Stimulated activated CD4-positive, alpha-beta T cell treated with anti-CD3 and anti-CD28 coated beads, Interleukin-2, amount 100 ng/mL, for 24 hours (primary cell): ENCODE results near the gene FOXA2.

Source experiments
- DNase-seq, 2 donors: peaks; one replicate each; pipeline ENCODE4 v3.0.0-alpha.2; 2020

Gene FOXA2

GRCh38 chr20:22536141-22536828 is 48.1 kb downstream of the FOXA2 start:
- DNase-seq, result no peak

DNA sequence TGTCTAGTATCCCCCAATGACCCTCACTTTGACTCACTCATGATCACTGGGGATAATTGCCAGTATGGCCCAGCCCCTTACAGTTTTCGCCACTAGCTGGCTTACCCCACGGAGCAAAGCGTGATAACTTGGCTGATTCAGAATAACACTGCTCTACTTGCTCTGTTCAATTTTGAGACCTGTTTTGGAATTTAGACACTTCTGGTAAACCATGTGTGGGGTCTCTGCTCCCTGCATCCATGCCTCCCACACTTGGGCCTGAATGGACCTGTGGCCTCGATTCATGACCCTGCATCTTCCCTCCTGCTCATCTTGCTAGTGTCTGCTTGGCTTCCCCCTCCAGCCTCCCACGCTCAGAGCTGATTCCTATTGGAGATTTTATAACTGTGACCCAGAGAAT is 48.9 kb downstream of the FOXA2 start:
- no peak for DNase-seq

DNA sequence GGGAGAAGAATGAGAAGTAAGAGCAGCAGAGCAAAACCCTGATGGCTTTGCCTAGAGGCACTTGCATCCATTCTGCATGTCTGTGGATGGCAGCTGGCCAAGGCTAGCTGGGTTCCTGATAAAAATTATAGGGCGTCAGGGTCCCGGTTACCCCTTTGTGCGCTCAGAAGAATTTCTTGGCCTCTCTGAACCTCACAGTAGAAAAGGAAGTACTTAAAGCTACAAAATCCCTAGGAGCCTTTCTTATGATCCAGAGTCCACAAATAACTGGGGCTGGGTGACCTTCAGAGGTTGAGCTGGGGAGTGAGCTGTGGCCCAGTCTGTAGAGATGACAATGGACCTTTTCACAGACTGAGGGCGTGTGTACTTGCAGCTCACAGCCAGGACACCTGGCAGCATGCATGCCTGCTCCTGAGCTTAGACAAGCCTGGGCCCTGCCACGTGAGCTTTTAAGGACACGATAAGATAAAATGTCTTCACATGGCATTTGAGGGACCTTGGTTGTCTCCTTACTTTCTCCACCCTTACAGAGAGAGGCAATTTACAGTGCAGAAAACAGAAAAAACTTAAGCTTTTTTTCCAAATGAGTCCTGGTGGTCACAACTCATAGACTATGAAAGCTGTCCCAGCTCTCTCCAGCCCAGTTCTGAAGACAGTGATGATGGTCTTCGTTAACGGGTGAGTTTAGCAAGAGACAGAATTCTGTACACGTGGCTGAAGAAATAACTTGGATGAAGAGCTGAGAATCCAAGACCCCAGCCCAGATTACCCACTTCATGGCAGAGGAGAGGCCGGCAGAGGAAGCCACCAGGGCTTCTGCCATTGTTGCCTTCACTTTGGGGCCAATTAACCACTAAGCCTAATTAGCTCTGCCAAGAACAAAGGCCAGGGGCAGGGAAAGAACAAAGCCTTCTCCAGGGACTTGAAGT is 50.3 kb downstream of the FOXA2 start:
- no peak for DNase-seq

DNA sequence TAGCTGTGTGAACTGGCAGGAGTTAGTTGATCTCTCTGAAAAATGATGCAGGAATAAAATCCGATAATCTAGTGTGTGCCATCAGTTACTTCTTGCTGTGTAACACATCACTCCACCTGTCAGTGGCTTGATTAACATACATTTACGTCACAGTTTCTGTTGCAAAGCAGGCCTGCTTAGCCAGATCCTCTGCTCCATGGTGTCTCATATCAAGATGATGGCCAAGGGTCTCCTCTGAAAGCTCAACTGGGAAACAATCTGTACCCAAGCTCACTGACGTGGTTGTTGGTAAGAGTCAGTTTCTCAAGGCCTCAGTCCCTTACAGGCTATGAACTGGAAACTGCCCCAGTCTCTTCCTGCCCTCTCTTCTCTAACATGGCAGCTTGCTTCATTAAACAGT is 51.8 kb downstream of the FOXA2 start:
- DNase-seq, result no peak

DNA sequence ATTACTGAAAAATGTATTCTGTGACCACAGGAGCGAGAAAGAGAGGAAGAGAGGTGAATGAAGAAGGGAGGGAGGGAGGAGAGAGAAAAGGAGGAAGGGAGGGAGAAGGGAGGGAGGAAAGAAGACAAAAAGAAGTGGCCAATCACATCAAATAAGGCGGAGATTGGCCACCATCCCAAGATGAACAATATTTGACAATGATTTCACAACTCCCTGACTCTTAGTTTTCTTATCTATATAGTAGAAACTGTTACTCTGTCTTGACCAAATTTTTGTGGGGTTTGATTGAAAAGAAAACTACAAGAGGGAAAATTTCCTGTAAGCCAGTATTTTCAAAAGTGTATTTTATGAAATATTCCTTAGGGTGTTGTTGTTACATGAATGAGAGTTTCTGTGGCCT is 52.6 kb downstream of the FOXA2 start:
- no peak for DNase-seq

GRCh38 chr20:22531056-22531615 is 53.2 kb downstream of the FOXA2 start:
- no peak for DNase-seq
